DMS53 treated with DMSO at 0.1 percent for 48 hours (cell line): ENCODE results near the gene BAAT.
A peak's percentile ranks its signal among the peaks of the same experiment; 100 is the strongest.
"Not testable (repeated sequence)": the region's sequence is repeated elsewhere in the genome, so short reads cannot be mapped to it uniquely, and the experiment has no call there.

Experiments
- DNase-seq: peaks from one replicate; lab custom pipeline; 2025; ENCODE audit not compliant: unreplicated experiment; lab: John Stamatoyannopoulos, UW

Gene BAAT

DNA sequence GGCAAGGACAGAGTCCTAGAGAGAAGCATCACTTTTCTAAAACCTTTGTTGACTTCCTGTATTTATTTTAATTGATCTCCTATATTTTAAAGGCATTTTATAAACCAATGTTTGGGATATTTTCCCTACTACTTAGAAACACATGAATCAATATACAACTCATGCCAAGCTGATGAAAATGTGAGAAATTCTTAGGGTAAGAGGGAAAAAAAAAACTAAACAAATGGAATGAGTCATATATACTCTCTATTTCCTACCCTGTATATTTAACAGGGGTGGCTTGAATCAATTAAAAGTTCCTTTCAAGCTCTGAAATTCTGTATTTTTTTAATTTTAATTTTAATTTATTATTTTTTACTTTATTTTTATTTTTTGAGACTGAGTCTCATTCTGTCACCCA, 19.6 kb downstream of the BAAT start:
- no peak for DNase-seq

DNA sequence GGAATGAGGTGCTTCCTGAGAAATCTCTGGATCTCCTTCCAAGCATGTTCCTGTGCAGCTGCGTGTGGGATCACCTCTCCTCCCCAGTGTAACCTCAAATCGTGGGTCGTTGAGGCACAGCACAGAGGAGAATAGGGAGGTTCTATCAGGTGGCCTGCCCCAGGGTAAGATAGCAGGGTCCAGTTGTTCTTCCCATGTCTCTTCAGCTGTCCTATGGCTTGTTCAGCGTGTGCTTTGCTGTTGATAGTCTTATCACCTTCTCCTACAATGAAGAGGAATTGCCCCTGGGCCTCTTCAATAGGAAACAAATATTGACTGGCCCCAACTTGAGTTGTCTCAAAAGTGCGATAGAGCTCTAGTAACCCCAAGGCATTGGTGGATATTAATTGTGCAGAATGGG, 22.4 kb downstream of the BAAT start:
- no peak for DNase-seq

DNA sequence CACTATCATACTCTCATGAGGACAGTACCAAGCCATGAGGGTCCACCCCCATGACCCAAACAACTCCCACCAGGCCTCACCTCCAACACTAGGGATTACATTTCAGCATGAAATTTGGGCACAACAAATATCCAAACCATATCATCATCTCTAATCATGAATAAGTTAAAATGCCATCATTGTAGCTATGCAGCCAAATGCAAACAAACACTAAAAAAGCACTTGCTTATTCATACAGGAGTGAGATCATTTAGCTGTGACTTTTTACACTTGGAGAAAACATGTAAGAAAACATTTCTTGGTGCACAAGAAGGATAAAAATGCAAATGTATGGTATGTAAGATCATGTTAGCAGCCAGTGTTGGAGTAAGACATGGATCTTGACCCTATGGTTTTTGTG, 24.2 kb downstream of the BAAT start:
- DNase-seq: no peak

DNA sequence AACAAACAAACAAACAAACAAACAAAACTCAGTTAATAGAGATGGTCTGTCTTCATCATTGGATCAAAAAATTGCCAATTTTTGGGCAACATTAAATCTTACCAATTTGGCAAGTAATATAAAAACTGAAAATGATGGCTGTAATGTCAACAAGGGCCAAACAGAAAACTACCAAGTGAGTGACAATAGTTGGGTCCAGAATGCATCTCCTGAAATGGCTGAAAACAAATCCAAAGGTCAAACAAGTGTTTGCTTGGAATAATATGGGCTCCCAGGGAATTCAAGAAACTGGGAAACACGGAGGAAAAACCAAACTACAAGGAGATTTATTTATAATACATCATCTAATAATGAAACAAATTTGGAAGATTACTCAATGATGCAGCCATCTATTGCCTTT, 25.1 kb downstream of the BAAT start:
- DNase-seq: no peak

DNA sequence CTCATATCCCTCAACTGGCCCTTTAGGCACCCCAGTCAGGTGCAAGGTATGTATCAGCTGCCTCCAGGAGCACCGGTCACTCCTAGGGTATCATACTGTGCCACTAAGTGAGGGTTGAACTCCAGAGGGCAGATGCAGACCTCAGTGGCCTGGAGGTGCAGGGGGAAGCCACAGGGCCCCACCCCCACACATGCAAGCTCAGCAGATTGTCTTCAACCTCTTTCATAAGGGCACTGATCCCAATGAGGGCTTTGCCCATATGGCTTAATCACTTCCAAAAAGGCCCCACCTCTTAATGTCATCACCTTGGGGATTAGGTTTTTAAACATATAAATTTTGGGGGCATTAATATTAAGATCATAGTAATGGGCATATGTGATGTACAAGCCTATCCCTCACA, 28.2 kb downstream of the BAAT start:
- no peak for DNase-seq

DNA sequence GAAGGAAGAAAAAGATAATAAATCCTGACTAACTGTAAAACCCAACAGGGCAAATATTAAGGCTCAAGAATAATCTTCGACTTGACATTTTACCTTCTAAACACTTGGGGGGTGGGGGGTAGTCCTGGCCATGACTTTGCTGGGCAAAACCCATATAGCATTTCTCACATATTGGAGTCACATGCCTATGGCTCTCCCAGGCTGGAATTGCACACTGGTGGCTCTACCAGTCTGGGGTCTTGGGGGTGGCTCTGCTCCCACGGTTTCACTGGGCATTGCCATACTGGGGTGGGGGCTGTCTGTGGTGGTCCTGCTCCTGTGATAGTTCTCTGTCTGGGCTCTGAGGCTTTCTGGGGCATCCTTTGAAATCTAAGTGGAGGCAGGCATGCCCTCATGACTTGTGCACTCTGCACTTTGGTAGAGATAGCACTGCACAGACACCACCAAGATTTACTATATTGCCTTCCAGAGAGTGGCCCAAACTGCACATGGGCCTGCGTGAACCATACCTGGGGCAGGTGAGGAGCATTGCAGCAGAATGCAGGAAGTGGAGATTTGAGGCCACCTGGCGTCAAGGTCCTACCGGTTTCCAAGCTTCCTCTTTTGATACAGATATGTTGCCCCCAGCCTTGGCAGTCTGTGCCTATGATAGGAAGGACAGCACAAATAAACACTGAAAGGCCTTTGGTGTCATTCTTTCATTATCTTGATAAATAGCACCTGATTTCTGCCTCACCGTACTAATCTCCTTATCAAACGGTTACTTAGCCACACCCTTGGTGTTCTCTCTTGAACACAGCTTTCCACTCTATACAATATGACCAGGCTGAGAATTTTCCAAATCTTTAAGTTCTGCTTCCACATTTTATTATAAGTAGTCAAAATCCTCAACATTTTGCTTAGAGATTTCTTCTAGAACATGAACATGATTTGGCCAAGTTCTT, 29.8 kb downstream of the BAAT start:
- DNase-seq: no peak

DNA sequence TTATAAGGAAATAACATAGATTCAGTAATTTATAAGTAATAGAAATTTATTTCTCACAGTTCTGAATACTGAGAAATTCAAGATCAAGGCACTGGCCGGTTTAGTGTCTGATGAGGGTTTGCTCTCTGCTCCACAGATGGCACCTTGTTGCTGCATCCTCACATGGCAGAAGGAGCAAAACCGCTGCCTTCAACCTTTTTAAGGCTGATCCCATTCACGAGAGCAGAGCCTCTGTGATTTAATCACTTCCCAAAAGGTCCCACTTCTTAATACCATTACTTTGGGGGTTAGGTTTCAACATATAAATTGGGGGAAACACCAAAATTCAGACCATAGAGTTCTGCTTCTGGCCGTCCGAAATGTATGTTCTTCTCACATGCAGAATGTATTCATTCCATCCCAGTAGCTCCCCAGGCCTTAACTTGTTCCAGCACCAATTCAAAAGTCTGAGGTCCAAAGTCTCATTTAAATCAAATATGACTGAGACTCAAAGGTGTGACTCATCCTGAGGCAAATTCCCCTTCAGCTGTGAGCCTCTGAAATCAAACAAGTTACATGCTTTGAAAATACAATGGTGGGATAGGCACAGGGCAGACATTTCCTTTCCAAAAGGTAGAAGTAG, 30.6 kb downstream of the BAAT start:
- DNase-seq: peak; percentile 78

DNA sequence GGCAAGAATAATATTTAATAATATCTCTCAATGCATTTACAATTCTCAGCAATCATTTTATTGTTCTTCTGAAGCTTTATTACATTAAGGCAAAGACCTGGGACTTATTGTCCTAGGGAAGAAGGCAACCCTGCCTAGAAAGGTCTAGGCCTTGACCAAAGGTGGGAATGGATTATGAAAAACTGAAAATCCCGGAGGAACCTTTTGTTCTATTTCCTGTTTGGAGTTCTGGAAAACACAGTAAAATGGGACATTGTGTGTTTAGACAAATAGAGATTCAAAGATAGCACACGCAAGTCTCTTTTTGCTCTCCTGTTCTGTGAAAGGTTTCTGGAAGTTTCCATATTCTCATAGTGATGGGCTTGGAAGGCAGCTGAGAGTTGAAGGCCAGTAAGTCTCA, 31.1 kb downstream of the BAAT start:
- no peak for DNase-seq

DNA sequence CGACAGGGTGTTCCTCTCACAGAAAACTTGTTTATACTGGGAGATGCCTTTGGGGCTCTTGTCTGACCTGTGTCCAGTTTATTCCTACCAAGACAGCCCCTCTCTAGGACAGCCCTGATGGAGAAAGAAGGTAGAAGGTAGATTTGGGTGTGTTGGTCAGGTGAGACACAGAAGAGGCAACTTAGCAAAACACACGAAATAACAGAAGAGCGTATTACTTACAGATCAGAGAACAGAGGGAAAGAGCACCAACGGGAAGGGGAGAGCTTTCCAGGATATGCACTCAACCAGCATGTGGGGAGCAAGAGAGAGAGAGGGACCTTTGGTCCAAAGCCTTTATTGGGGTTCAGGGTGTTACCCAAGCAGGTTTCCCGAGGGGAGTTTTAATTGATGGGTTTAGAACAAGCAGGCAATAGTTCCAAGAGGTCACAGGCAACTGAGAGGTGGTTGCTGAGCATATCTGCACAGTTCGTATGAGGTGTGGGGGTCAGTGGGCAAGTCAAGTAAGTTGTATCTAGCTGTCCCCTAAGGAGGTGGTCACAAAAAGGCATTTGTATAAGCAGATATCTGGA, 31.8 kb downstream of the BAAT start:
- DNase-seq: no peak

DNA sequence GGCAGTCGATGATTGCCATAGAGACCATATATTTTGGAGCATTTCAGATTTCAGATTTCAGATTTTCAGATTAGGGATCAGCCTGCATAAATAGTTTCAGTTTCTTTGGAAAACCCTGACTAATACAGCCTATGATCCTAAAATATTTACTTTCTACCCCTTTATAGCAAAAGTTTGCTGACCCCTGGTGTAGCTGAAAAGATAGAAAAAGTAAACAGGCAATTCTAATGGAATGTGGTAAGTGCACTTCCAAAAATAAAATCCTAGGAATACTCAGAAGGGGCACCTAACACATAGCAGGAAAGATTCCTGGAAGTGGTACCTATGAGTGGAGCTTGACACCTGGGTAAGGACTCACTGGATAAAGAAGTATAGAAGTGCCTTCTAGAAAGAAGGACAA, 34.5 kb downstream of the BAAT start:
- no peak for DNase-seq

DNA sequence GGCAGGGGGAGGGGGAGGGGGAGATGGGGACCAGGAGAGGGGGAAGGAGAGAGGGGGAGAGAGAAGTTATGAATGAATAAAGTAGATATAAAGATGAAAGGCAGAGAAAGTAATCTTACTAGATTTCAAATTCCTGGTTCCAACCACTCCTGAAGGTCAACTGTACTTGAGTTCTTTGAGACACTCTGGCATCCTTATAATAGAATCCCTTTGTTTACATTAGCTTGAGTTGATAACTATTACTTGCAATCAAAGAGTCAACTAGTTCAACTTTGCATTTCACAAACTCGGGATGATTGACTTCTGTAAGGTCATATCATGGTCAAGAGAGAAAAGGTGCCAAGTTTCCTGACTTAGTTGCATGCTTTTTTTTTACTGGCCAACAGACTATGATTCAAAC, 42.2 kb downstream of the BAAT start:
- DNase-seq: no peak

DNA sequence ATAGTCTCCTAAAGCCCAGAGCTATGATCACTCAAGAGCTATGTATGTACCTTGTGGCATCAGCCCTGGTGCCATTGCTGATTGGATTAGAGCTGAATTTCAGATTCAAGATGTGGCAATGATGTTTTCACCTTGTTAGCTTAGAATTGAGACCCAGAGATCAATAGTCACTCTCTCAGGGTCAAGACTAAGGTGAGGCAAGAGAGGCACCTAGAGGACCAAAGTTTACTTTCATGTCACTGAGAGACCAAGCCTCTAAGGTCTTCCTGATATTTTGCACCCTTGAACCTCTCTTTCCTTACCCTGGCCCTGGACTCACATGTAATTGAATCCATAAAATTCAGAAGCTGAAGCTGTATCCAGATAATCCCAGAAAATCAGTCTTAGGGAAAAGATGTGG, 42.8 kb downstream of the BAAT start:
- DNase-seq: no peak

DNA sequence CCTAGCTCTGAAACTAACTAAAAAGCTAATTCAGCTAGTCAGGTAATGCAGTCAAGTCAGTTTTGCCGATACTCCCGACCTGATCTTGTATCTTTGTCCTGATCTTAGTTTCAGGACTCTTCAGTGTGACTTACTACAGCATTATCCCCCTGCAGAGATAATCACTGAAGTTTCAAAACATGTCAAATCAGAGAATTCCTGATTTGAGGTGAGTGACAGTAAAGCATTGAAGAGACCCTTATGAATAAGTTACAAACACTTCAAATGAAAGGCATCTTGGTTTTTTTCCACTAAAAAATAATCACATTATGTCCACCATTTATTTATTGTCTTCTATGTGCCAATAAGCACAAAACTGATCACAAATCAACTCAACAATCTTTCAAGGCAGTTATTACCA, 47.6 kb downstream of the BAAT start:
- DNase-seq: no peak

DNA sequence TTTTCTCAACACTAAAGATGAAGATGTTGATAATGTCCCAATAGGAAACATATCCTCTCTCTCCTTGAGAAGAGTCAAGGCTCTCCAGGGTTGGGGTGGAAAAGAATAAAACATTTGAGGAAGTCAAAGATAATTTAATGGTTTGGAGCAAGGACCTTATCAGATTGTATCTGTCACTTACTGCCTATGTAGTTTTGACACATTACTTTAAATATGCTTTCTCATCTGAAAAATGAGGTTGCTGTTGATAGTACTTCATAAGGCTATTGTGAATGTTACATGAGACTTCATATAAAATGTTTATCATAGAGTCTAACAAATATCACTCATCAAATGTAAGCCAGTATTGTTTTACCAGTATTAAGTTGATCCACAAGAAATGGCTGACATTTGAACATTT, 48.7 kb downstream of the BAAT start:
- no peak for DNase-seq

DNA sequence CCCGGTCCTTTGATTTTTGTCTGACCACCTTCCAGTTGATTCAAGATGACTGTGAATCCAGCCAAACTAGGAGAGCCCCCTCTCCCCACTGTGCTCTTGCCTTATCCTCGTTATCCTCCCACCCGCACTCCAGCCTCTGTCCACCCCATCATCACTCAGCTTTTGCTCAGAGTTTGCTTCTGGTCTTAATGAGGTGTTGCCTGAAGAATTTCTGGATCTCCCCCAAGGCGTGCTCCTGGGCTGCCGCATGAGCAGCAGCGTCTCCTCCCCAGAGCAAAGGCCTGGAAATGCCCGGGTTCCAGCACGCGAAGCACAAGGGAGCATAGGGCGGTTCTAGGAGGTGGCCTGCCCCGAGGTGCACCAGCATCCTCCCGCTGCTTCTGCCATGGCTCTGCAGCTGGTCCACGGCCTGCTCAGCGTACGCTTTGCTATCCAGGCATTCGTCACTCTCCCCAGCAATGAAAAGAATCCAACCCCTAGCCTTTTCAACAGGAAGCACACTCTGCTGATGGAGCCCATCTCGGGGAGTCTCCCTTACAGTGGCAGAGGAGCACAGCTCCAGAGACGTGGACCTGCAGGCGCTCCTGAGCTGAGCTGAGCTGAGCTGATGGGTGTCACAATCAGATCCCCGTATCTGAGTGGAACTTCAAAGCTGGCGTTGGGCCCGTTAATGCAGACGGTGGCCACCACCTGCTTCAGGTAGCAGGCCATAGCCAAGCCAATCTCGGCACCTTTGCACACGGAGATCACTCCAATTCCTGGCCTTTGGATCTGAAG, 50.7 kb downstream of the BAAT start:
- no peak for DNase-seq

DNA sequence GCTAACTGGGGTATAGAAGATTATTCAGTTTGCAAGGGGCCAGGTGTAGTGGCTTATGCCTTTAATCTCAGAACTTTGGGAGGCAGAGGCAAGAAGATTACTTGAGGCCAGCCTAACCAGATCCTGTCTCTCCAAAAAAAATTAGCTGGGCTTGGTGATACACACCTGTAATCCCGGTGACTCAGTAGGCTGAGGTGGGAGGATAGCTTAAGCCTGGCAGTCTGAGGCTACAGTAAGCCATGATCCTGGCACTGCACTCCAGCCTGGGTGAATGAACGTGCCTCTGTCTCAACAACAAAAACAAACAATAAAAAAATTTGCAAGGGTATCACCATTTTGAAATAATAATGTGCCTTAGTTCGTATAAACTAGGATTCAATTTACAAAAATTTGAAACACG, 51.3 kb downstream of the BAAT start:
- no peak for DNase-seq

DNA sequence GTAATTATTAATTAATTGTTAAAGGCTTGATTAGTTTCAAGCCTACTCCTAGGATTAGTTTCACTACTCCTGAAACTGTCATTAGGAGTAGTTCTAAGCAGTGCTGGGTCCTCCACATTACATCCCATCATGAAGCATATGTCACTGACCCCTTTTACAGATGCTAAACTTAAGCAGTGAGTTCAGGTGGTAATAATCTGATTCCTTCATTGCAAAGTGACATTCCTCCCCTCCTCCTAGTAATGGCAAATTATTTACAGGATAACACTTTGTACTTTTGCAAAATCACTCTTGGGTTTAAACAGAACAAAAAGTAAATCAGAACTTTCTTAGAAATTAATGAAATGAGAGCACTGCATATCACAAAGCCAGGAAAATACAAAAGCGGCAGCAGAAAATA, 52.4 kb downstream of the BAAT start:
- no peak for DNase-seq

DNA sequence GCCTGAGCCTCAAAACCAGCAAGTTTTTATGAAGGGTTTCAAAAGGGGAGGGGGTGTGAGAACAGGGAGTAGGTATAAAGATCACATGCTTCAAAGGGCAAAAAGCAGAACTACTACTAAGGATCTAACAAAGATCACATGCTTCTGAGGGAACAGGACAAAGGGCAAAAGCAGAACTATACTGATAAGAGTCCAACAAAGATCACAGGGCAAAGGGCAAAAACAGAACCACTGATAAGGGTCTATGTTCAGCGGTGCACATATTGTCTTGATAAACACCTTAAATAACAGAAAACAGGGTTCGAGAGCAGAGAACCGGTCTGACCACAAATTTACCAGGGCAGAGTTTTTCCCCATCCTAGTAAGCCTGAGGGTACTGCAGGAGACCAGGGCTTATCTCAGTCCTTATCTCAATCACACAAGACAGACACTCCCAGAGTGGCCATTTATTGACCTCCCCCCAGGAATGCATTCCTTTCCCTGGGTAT, 57.3 kb downstream of the BAAT start:
- DNase-seq: not testable (repeated sequence)

DNA sequence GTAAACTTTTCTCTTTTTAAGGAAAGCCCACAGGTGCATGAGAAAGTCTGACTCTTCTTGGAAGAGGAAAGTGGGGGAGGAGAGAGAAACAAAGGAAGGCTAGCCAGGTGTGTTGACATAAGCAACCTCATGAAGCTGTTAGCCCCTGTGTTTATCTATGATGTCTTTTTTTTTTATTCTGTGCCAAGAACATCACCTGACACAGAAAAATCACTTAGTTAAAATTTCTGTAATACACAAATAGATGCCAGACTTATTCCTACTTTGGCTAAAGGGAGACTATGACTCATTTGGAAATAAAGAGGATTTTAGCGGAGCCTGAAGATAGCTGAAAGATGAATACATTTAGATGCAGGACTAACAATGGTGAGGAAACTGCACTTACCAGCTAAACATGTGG, 58.3 kb downstream of the BAAT start:
- DNase-seq: peak; percentile 70

DNA sequence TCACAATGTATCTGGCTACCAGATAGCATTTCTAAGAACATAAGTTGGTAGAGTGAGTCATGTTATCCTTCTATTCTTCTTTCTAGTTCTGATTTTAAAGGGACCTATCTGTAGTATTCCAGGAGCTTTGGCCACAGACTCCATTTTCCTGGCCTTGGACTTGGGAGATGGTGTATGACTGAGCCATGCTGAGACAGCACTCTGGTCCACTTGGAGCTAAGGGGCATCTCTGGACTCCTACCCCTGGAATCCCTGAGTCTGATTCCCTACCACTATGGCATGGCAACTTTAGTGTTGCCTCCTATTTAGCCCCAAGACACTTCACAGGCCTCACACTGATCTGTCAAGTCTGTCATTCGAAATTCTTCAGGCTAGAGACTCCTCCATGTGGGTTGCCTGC, 58.8 kb downstream of the BAAT start:
- no peak for DNase-seq

DNA sequence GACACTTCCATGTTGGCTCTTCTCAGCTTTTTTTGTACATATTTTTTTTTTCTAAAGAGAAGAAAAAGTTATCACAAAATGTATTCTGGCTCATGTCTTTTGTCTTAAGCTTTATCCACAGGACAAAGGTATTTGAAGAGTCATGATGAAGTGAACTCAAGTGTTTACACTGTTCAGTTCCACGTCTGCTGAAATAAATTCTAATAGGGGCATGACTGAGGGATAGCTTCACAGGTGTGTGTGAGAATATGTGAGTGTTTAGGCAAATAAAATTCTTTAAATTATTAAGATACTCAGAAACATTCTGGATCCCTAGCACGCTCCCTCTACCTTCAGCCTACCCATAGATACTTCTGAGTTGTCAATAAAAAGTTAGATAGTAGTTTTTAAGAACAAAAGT, 59.8 kb downstream of the BAAT start:
- DNase-seq: peak; percentile 59
